ENCODE data around the gene BOLA1. TPM values are rescaled to one million over a fixed set of nuclear protein-coding genes. Genes with fewer than 3 reads are reported as not detected.
"Not testable (repeated sequence)": the region's sequence is repeated elsewhere in the genome, so short reads cannot be mapped to it uniquely, and the experiment has no call there.

BOLA1 gene
- total and polyA plus RNA-seq, 2 donors from 2014 or later, result 14.3 to 44.0 TPM

DNA sequence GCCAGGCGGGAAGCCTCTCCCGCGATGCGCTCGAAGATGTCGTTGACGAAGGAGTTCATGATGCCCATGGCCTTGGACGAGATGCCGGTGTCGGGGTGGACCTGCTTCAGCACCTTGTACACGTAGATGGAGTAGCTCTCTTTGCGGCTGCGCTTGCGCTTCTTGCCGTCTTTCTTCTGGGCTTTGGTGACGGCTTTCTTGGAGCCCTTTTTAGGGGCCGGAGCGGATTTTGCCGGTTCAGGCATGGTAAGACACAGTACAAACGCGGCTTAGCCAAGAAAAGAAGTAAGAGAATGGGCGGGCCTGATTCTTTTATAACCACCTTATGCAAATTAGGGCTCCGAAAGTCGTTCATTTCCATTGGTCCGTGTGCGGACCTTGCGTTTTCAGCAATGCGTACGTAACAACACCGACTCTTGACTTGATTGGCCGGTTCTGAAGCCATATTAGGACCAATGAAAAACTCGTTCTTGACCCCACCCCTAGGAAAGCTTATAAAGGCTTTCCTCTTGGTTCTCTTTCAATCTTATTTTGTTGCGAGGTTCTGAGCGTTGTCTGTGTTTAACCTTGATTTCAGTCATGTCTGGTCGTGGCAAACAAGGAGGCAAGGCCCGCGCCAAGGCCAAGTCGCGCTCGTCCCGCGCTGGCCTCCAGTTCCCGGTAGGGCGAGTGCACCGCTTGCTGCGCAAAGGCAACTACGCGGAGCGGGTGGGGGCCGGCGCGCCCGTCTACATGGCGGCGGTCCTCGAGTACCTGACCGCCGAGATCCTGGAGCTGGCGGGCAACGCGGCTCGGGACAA is 12.8 kb upstream of the BOLA1 start:
- Histone ChIP-seq H3K4me1 (ENCODE audit: control insufficient read depth in 2 of 3, insufficient read depth in 2 of 3, low read depth in 1 of 3, low read length in 3 of 3) (peaks cover 0 to 11% (median 8%) of the 10 kb centered on the region in 3 donors), H3K27ac (ENCODE audit: low read depth in 2 of 2, low read length in 2 of 2) (peak overlapping the region; percentile 98 to 99), H3K36me3 (ENCODE audit: control insufficient read depth in 2 of 3, insufficient read depth in 3 of 3, low read length in 3 of 3) (no peaks in the 10 kb centered on the region), H3K27me3 (ENCODE audit: control insufficient read depth, insufficient read depth, low read length) (no peaks in the 10 kb centered on the region), H3K4me3 (ENCODE audit: low read length in 3 of 3) (peak overlapping the region; percentile 81 to 96 (median 94)), H3K9ac (ENCODE audit: low read length in 3 of 3) (peak overlapping the region; percentile 85 to 99 (median 97)), H3K9me3 (ENCODE audit: control insufficient read depth in 2 of 3, insufficient read depth in 1 of 3, low read length in 3 of 3) (no peaks in the 10 kb centered on the region)
- DNase-seq, result peak; percentile 93 to 100 (median 97)
- intact Hi-C loops (cut with DNase I), result no loop called here
- TF ChIP-seq, protein P1, sequence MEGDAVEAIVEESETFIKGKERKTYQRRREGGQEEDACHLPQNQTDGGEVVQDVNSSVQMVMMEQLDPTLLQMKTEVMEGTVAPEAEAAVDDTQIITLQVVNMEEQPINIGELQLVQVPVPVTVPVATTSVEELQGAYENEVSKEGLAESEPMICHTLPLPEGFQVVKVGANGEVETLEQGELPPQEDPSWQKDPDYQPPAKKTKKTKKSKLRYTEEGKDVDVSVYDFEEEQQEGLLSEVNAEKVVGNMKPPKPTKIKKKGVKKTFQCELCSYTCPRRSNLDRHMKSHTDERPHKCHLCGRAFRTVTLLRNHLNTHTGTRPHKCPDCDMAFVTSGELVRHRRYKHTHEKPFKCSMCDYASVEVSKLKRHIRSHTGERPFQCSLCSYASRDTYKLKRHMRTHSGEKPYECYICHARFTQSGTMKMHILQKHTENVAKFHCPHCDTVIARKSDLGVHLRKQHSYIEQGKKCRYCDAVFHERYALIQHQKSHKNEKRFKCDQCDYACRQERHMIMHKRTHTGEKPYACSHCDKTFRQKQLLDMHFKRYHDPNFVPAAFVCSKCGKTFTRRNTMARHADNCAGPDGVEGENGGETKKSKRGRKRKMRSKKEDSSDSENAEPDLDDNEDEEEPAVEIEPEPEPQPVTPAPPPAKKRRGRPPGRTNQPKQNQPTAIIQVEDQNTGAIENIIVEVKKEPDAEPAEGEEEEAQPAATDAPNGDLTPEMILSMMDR (IDR thresholded peaks at IDR 0.05; ENCODE audit: borderline replicate concordance, extremely low read depth, insufficient read depth), result peak; percentile 9
- peak; percentile 98 for FAIRE-seq

DNA sequence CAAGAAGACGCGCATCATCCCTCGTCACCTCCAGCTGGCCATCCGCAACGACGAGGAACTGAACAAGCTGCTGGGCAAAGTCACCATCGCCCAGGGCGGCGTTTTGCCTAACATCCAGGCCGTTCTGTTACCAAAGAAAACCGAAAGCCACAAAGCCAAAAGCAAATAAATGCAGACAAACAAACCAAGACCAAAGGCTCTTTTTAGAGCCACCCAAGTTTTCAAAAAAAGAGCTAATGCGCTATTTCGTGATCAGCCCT is 12.2 kb upstream of the BOLA1 start:
- FAIRE-seq; H3K36me3 ChIP-seq (ENCODE audit: control insufficient read depth in 2 of 3, insufficient read depth in 3 of 3, low read length in 3 of 3); intact Hi-C loops (cut with DNase I); H3K27me3 ChIP-seq (ENCODE audit: control insufficient read depth, insufficient read depth, low read length); H3K9me3 ChIP-seq (ENCODE audit: control insufficient read depth in 2 of 3, insufficient read depth in 1 of 3, low read length in 3 of 3); DNase-seq: not testable (repeated sequence)
- Histone ChIP-seq H3K9ac (ENCODE audit: low read length in 3 of 3) (peak overlapping the region; percentile 85 to 99 (median 97)), H3K27ac (ENCODE audit: low read depth in 2 of 2, low read length in 2 of 2) (peak overlapping the region; percentile 98 to 99), H3K4me3 (ENCODE audit: low read length in 3 of 3) (peak overlapping the region; percentile 81 to 96 (median 94)), H3K4me1 (ENCODE audit: control insufficient read depth in 2 of 3, insufficient read depth in 2 of 3, low read depth in 1 of 3, low read length in 3 of 3) (peaks cover 0 to 11% (median 8%) of the 10 kb centered on the region in 3 donors)

DNA sequence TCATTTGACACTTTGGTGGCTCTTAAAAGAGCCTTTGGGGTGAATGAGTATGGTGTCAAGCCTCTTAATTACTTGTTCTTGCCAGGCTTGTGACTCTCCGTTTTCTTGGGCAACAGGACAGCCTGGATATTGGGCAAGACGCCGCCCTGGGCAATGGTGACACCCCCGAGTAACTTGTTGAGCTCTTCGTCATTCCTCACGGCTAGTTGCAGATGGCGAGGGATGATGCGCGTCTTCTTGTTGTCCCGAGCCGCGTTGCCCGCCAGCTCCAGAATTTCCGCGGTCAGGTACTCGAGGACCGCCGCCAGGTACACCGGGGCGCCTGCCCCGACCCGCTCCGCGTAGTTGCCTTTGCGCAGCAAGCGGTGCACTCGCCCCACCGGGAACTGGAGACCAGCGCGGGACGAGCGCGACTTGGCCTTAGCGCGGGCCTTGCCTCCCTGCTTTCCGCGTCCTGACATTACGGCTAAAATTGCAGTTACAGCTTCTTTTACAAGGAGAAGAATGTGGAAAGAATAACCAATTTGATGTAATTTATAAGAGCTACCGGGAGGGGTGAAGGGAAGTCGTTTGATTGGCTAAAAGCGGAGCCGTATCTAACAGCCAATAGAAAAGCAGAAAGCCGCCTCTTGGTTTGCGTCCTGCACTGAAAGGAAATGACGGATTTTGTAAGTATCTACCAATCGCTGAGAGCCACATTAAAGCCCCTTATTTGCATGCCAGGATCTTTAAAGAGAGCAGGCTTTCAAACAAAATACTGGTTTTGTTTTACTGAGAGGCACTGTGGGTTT is 11.7 kb upstream of the BOLA1 start:
- TF ChIP-seq, protein P1 (IDR thresholded peaks at IDR 0.05; ENCODE audit: borderline replicate concordance, extremely low read depth, insufficient read depth), result no peak
- no peaks in the 10 kb centered on the region for H3K27me3 ChIP-seq (ENCODE audit: control insufficient read depth, insufficient read depth, low read length)
- FAIRE-seq (peak; percentile 95), DNase-seq (peak; percentile 92 to 99 (median 94))
- peak overlapping the region; percentile 81 to 96 (median 94) for H3K4me3 ChIP-seq (ENCODE audit: low read length in 3 of 3)
- no peaks in the 10 kb centered on the region for H3K36me3 ChIP-seq (ENCODE audit: control insufficient read depth in 2 of 3, insufficient read depth in 3 of 3, low read length in 3 of 3)
- H3K9me3 ChIP-seq (ENCODE audit: control insufficient read depth in 2 of 3, insufficient read depth in 1 of 3, low read length in 3 of 3), result no peaks in the 10 kb centered on the region
- intact Hi-C loops (cut with DNase I), result no loop called here
- H3K27ac ChIP-seq (ENCODE audit: low read depth in 2 of 2, low read length in 2 of 2), result peak overlapping the region; percentile 98 to 99
- peak overlapping the region; percentile 85 to 99 (median 97) for H3K9ac ChIP-seq (ENCODE audit: low read length in 3 of 3)
- H3K4me1 ChIP-seq (ENCODE audit: control insufficient read depth in 2 of 3, insufficient read depth in 2 of 3, low read depth in 1 of 3, low read length in 3 of 3), result peaks cover 0 to 11% (median 8%) of the 10 kb centered on the region in 3 donors

Measured in kidney (tissue), 14 donors.